Left lobe of liver (tissue), 2 donors: ENCODE data around the gene MMP21. TPM values are rescaled to one million over a fixed set of nuclear protein-coding genes. Genes with fewer than 3 reads are reported as not detected.
A peak's percentile ranks its signal among the peaks of the same experiment; 100 is the strongest.

Experiments
- ATAC-seq: fragments of 200-7000 bp; cut with Tn5 transposase; one replicate; pipeline ENCODE4 v1.9.1; 2020; ENCODE audit warnings: mild to moderate bottlenecking, moderate library complexity
- DNase-seq: peaks from one replicate; pipeline ENCODE4 v3.0.0-alpha.2; 2020; ENCODE audit warnings: low spot score
- total RNA-seq: library from RNA; stranded (reverse); gene quantifications from one replicate; pipeline ENCODE4 v1.2.1, GENCODE V29; 2021
- donor health status: DM: no; HTN: no; CAD: no; lungs with moderate emphysema.
- donor health status: DM: no; HTN: yes; CAD: no.

Gene MMP21
- total RNA-seq, 1 donor from 2014 or later: 0.20 TPM

- ATAC-seq: no peak
Observed at GRCh38 chr10:125795128-125795527, 19.5 kb upstream of the MMP21 start.

GRCh38 chr10:125792342-125793300 is 17.0 kb upstream of the MMP21 start:
- no peak for ATAC-seq
- no peak for DNase-seq

More at GRCh38 chr10:125795128-125795527, 19.5 kb upstream of the MMP21 start:
- DNase-seq: no peak

- ATAC-seq (no peak), DNase-seq (no peak)
Observed at GRCh38 chr10:125788156-125789034, 12.8 kb upstream of the MMP21 start.

GRCh38 chr10:125785791-125786190 is 10.2 kb upstream of the MMP21 start:
- no peak for ATAC-seq

GRCh38 chr10:125783957-125784356 is 8.3 kb upstream of the MMP21 start:
- ATAC-seq (no peak), DNase-seq (no peak)

More at GRCh38 chr10:125785791-125786190, 10.2 kb upstream of the MMP21 start:
- DNase-seq: no peak

GRCh38 chr10:125783408-125783807 is 7.8 kb upstream of the MMP21 start:
- ATAC-seq: no peak
- no peak for DNase-seq

GRCh38 chr10:125782616-125783015 is 7.0 kb upstream of the MMP21 start:
- DNase-seq (no peak), ATAC-seq (no peak)

- no peak for DNase-seq
- no peak for ATAC-seq
Observed at GRCh38 chr10:125782054-125782453, 6.4 kb upstream of the MMP21 start.

GRCh38 chr10:125781374-125781773 is 5.8 kb upstream of the MMP21 start:
- no peak for DNase-seq

GRCh38 chr10:125779403-125780327 is 4.0 kb upstream of the MMP21 start:
- DNase-seq (no peak), ATAC-seq (peak; percentile 54)

More at GRCh38 chr10:125781374-125781773, 5.8 kb upstream of the MMP21 start:
- no peak for ATAC-seq

- DNase-seq: no peak
- ATAC-seq: no peak
Observed at GRCh38 chr10:125778556-125778955, 2.9 kb upstream of the MMP21 start.

- no peak for DNase-seq
- no peak for ATAC-seq
Observed at GRCh38 chr10:125777806-125778205, 2.2 kb upstream of the MMP21 start.

- no peak for DNase-seq
Observed at GRCh38 chr10:125774581-125775191, 935 bp downstream of the MMP21 start.

GRCh38 chr10:125773687-125774543 is 1.7 kb downstream of the MMP21 start:
- peak; percentile 30 for ATAC-seq
- no peak for DNase-seq

More at GRCh38 chr10:125774581-125775191, 935 bp downstream of the MMP21 start:
- ATAC-seq: no peak

- DNase-seq (no peak), ATAC-seq (no peak)
Observed at GRCh38 chr10:125772864-125773180, 2.8 kb downstream of the MMP21 start.

GRCh38 chr10:125772112-125772863 is 3.3 kb downstream of the MMP21 start:
- no peak for DNase-seq
- no peak for ATAC-seq

GRCh38 chr10:125770844-125771243 is 4.8 kb downstream of the MMP21 start:
- DNase-seq (no peak), ATAC-seq (no peak)

- DNase-seq (no peak), ATAC-seq (no peak)
Observed at GRCh38 chr10:125769175-125769574, 6.4 kb downstream of the MMP21 start.
